HUES48 (cell line): Measurements from ENCODE around the gene MAS1.

Experiments
- H3K27ac ChIP-seq: one replicate; pipeline ENCODE4 v1.7.0; 2013; ENCODE audit warnings: low read depth, low read length, inconsistent platforms
- H3K27me3 ChIP-seq: 2 replicates; pipeline ENCODE4 v1.6.1; 2013; ENCODE audit warnings: mild to moderate bottlenecking, low read length; ENCODE audit not compliant: control insufficient read depth, insufficient read depth
- H3K36me3 ChIP-seq: 2 replicates; pipeline ENCODE4 v1.6.1; 2013; ENCODE audit warnings: low read length; ENCODE audit not compliant: control insufficient read depth, insufficient read depth
- H3K4me1 ChIP-seq: 2 replicates; pipeline ENCODE4 v1.6.1; 2013; ENCODE audit warnings: mild to moderate bottlenecking, low read length; ENCODE audit not compliant: control insufficient read depth, insufficient read depth
- H3K4me3 ChIP-seq: 2 replicates; pipeline ENCODE4 v1.5.1; 2013; ENCODE audit warnings: mild to moderate bottlenecking, low read depth, low read length
- H3K9ac ChIP-seq: 2 replicates; pipeline ENCODE4 v1.6.1; 2013; ENCODE audit warnings: mild to moderate bottlenecking, low read depth, low read length, moderate library complexity
- H3K9me3 ChIP-seq: 2 replicates; pipeline ENCODE4 v1.6.1; 2013; ENCODE audit warnings: low read length; ENCODE audit not compliant: control insufficient read depth, insufficient read depth

Gene MAS1

GRCh38 chr6:159880412-159880975, 10.3 kb upstream of the MAS1 start:
- no peak overlapping the region for H3K9ac ChIP-seq
- H3K9me3 ChIP-seq, result no peaks in the 10 kb centered on the region

DNA sequence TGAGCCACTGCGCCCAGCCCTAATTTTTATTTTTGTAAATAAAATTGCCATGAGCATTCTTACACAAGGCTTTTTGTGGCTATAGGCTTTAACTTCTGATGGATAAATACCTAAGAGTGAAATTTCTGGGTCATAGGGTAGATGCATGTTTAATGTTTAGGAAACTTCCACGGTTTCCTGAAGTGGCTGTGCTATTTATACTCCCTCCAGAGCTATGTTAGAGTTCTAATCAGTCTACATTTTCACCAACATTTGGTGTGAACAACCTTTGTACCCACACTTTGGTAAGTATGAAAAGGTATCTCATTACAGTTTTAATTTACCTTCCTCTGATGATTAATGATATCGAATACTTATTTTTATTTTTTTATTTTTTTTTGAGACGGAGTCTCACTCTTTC, 6.1 kb upstream of the MAS1 start:
- Histone ChIP-seq H3K9ac (no peak overlapping the region), H3K4me1 (no peaks in the 10 kb centered on the region), H3K36me3 (no peaks in the 10 kb centered on the region), H3K4me3 (no peak overlapping the region), H3K27me3 (no peaks in the 10 kb centered on the region), H3K27ac (no peak overlapping the region), H3K9me3 (no peaks in the 10 kb centered on the region)

More at GRCh38 chr6:159880412-159880975, 10.3 kb upstream of the MAS1 start:
- H3K4me1 ChIP-seq, result peaks cover 4% of the 10 kb centered on the region
- H3K27ac ChIP-seq, result no peak overlapping the region
- H3K36me3 ChIP-seq, result no peaks in the 10 kb centered on the region
- no peak overlapping the region for H3K4me3 ChIP-seq
- H3K27me3 ChIP-seq, result no peaks in the 10 kb centered on the region

GRCh38 chr6:159886270-159886669, 4.5 kb upstream of the MAS1 start:
- H3K9ac ChIP-seq, result no peak overlapping the region
- no peak overlapping the region for H3K27ac ChIP-seq
- H3K4me3 ChIP-seq, result no peak overlapping the region
- H3K27me3 ChIP-seq, result no peaks in the 10 kb centered on the region
- H3K9me3 ChIP-seq, result no peaks in the 10 kb centered on the region
- no peaks in the 10 kb centered on the region for H3K36me3 ChIP-seq
- H3K4me1 ChIP-seq, result no peaks in the 10 kb centered on the region

DNA sequence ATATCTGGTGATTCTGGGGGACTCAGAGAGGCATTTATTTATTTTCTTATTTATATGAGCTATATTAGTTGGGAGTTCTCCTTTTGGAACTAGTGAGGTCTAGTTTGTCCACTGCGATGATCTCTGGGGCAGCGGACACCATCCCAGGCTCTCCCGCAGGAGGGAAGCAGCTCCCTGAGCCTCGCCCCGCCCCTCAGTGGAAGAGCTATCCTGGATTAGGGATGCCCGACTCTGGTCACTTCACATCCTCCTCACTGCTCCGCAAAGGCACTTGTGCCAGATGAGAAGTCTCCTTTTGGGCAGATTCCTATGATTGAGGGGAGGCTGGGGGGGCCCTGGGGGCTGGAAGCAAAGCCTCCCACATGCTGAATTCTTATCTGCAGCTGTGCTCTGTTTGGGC, 3.6 kb upstream of the MAS1 start:
- no peaks in the 10 kb centered on the region for H3K9me3 ChIP-seq
- H3K27ac ChIP-seq, result no peak overlapping the region
- no peaks in the 10 kb centered on the region for H3K36me3 ChIP-seq
- H3K4me1 ChIP-seq, result no peaks in the 10 kb centered on the region
- H3K9ac ChIP-seq, result no peak overlapping the region
- no peaks in the 10 kb centered on the region for H3K27me3 ChIP-seq
- no peak overlapping the region for H3K4me3 ChIP-seq

- H3K4me3 ChIP-seq, result no peak overlapping the region
Observed at GRCh38 chr6:159887761-159888160, 3.0 kb upstream of the MAS1 start.

DNA sequence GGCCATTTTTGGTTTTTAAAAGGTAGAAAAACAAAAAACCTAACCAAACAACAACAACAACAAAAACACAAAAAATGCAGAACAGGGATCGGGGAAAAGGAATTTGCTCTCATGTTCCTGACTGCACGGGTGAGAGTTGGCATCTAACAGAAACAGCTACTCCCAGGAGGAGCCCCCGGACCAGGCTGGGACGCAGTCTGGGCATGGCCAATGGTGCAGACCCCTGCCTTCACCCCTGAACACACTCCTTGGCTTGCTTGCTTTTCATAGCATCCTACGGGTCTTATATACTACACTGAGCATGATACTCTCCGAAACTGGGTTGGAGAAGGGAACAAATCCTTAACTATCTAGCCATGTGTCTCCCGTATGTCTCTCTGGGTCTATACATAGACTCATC, 587 bp upstream of the MAS1 start:
- H3K4me3 ChIP-seq, result no peak overlapping the region
- H3K36me3 ChIP-seq, result no peaks in the 10 kb centered on the region
- no peaks in the 10 kb centered on the region for H3K9me3 ChIP-seq
- no peaks in the 10 kb centered on the region for H3K4me1 ChIP-seq
- H3K27me3 ChIP-seq, result no peaks in the 10 kb centered on the region
- H3K27ac ChIP-seq, result no peak overlapping the region
- no peak overlapping the region for H3K9ac ChIP-seq

More at GRCh38 chr6:159887761-159888160, 3.0 kb upstream of the MAS1 start:
- H3K4me1 ChIP-seq, result no peaks in the 10 kb centered on the region
- no peak overlapping the region for H3K9ac ChIP-seq
- H3K27ac ChIP-seq, result no peak overlapping the region
- no peaks in the 10 kb centered on the region for H3K9me3 ChIP-seq
- H3K36me3 ChIP-seq, result no peaks in the 10 kb centered on the region
- no peaks in the 10 kb centered on the region for H3K27me3 ChIP-seq

DNA sequence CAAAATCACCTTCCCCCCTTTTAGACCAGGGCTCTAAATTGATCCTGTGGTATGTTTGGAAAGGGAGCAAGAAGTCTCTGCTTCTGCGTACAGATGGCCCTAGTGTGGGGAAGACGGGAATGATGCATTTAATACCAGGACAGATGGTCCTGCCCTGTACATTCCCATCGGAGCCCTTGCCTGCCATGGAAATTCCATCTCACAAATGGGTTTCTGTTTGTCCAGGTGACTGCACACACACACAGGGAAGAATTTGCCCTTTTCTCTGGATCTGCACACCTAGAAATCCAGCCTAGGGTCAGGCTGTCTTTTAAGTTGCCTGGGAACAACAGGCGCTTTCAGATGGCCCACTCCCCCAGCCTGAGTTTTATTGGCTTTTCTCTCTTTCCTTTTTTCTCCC, 1.3 kb downstream of the MAS1 start:
- H3K36me3 ChIP-seq, result no peaks in the 10 kb centered on the region
- H3K9me3 ChIP-seq, result no peaks in the 10 kb centered on the region
- no peaks in the 10 kb centered on the region for H3K27me3 ChIP-seq
- H3K27ac ChIP-seq, result no peak overlapping the region
- no peak overlapping the region for H3K4me3 ChIP-seq
- H3K9ac ChIP-seq, result no peak overlapping the region
- no peaks in the 10 kb centered on the region for H3K4me1 ChIP-seq

- Histone ChIP-seq H3K36me3 (no peaks in the 10 kb centered on the region), H3K9ac (no peak overlapping the region), H3K9me3 (no peaks in the 10 kb centered on the region), H3K27ac (no peak overlapping the region), H3K27me3 (no peaks in the 10 kb centered on the region), H3K4me3 (no peak overlapping the region), H3K4me1 (no peaks in the 10 kb centered on the region)
Observed at GRCh38 chr6:159893064-159893463, 2.3 kb downstream of the MAS1 start.

- H3K27ac ChIP-seq, result no peak overlapping the region
- H3K9ac ChIP-seq, result no peak overlapping the region
- no peaks in the 10 kb centered on the region for H3K9me3 ChIP-seq
- H3K36me3 ChIP-seq, result no peaks in the 10 kb centered on the region
- H3K27me3 ChIP-seq, result no peaks in the 10 kb centered on the region
- H3K4me1 ChIP-seq, result no peaks in the 10 kb centered on the region
- H3K4me3 ChIP-seq, result no peak overlapping the region
Observed at GRCh38 chr6:159894991-159895390, 4.2 kb downstream of the MAS1 start.

GRCh38 chr6:159897603-159898002, 6.8 kb downstream of the MAS1 start:
- Histone ChIP-seq H3K36me3 (no peaks in the 10 kb centered on the region), H3K9me3 (no peaks in the 10 kb centered on the region), H3K9ac (no peak overlapping the region), H3K4me1 (no peaks in the 10 kb centered on the region), H3K27ac (no peak overlapping the region), H3K4me3 (no peak overlapping the region), H3K27me3 (no peaks in the 10 kb centered on the region)

GRCh38 chr6:159898519-159898918, 7.7 kb downstream of the MAS1 start:
- Histone ChIP-seq H3K9ac (no peak overlapping the region), H3K4me3 (no peak overlapping the region), H3K9me3 (no peaks in the 10 kb centered on the region), H3K4me1 (no peaks in the 10 kb centered on the region), H3K27ac (no peak overlapping the region), H3K27me3 (no peaks in the 10 kb centered on the region), H3K36me3 (no peaks in the 10 kb centered on the region)
